Suprapubic skin (tissue), 4 donors: Measurements from ENCODE around the gene NCK2. TPM values are rescaled to one million over a fixed set of nuclear protein-coding genes. Genes with fewer than 3 reads are reported as not detected.
A peak's percentile ranks its signal among the peaks of the same experiment; 100 is the strongest.
"Not testable (repeated sequence)": the region's sequence is repeated elsewhere in the genome, so short reads cannot be mapped to it uniquely, and the experiment has no call there.

ENCODE experiments used
- DNase-seq, 2 donors: peaks; one replicate each; pipeline ENCODE4 v3.0.0-alpha.2; 2019; ENCODE audit warnings: low spot score in 2 of 2
- H3K27ac ChIP-seq: fragments of 200-600 bp; sonication (generic); one replicate; pipeline ENCODE4 v1.5.1; 2019
- H3K27me3 ChIP-seq: fragments of 200-600 bp; sonication (generic); one replicate; pipeline ENCODE4 v1.5.1; 2019
- H3K36me3 ChIP-seq: fragments of 200-600 bp; sonication (generic); one replicate; pipeline ENCODE4 v1.5.1; 2019
- H3K4me1 ChIP-seq: fragments of 200-600 bp; sonication (generic); one replicate; pipeline ENCODE4 v1.5.1; 2019
- H3K4me3 ChIP-seq: fragments of 200-600 bp; sonication (generic); one replicate; pipeline ENCODE4 v1.5.1; 2019; ENCODE audit warnings: mild to moderate bottlenecking
- H3K9me3 ChIP-seq: fragments of 200-600 bp; sonication (generic); one replicate; pipeline ENCODE4 v1.5.1; 2019
- CTCF ChIP-seq, 2 donors: fragments of 200-600 bp in 1 of 2; fragments of 450-650 bp in 1 of 2; sonication (generic) in 1 of 2; IDR thresholded peaks; one replicate each; pipeline ENCODE4 v1.5.1; 2016 to 2019; ENCODE audit warnings: antibody characterized with exemption in 2 of 2, mild to moderate bottlenecking in 1 of 2, moderate library complexity in 1 of 2
- EP300 ChIP-seq: sonication (generic); formaldehyde crosslinking; IDR thresholded peaks from one replicate; pipeline ENCODE4 v1.6.1; 2017; ENCODE audit warnings: antibody characterized with exemption
- POLR2A ChIP-seq, 2 donors: fragments of 450-650 bp; IDR thresholded peaks; one replicate each; pipeline ENCODE4 v1.6.1; 2017; ENCODE audit warnings: antibody characterized with exemption in 2 of 2, mild to moderate bottlenecking in 2 of 2, moderate library complexity in 2 of 2
- POLR2AphosphoS5 ChIP-seq, 3 donors: sonication (generic); formaldehyde crosslinking; IDR thresholded peaks; one replicate each; pipeline ENCODE4 v1.6.1; 2017; ENCODE audit warnings: antibody characterized with exemption in 3 of 3
- whole genome bisulfite sequencing: methylation state at CpG from one replicate; pipeline ENCODE4 v1.1.5; 2018; 5-methylcytosine and 5-hydroxymethylcytosine counted together
- total RNA-seq, 4 donors: library from RNA; depleted of rRNA; stranded (reverse); fragments of >200 nt; gene quantifications; one replicate each; pipeline ENCODE4 v1.1.0, GENCODE V29; 2016

NCK2 gene
- total RNA-seq, 4 donors from 2014 or later = 40.1 to 59.4 (median 49.2) TPM

- Histone ChIP-seq H3K9me3 (no peaks in the 10 kb centered on the region), H3K36me3 (no peaks in the 10 kb centered on the region), H3K27ac (no peak overlapping the region), H3K27me3 (no peaks in the 10 kb centered on the region), H3K4me3 (no peak overlapping the region), H3K4me1 (peaks cover 47% of the 10 kb centered on the region)
- DNase-seq = peak in 1 of 2 donors; percentile 52
- TF ChIP-seq POLR2A (IDR thresholded peaks at IDR 0.05) (no peak), EP300 (no peak), CTCF (IDR thresholded peaks at IDR 0.05) (no peak), POLR2AphosphoS5 (IDR thresholded peaks at IDR 0.05) (no peak)
- 63% methylated on average over 5 of the region's 5 CpGs for WGBS
These were observed 9.3 kb downstream of the NCK2 start for GRCh38 chr2:105754011-105754410.

GRCh38 chr2:105754994-105755393 lies 10.3 kb downstream of the NCK2 start:
- TF ChIP-seq CTCF (IDR thresholded peaks at IDR 0.05) (no peak), POLR2A (IDR thresholded peaks at IDR 0.05) (no peak), POLR2AphosphoS5 (IDR thresholded peaks at IDR 0.05) (no peak)
- Histone ChIP-seq H3K9me3 (no peaks in the 10 kb centered on the region), H3K4me1 (peaks cover 37% of the 10 kb centered on the region), H3K27ac (no peak overlapping the region), H3K27me3 (no peaks in the 10 kb centered on the region), H3K4me3 (no peak overlapping the region), H3K36me3 (no peaks in the 10 kb centered on the region)
- no peak for DNase-seq
- 87% methylated on average over 6 of the region's 6 CpGs for WGBS

- WGBS = 25% methylated on average over 4 of the region's 4 CpGs
- no peaks in the 10 kb centered on the region for H3K36me3 ChIP-seq
- no peak for DNase-seq
- no peaks in the 10 kb centered on the region for H3K9me3 ChIP-seq
- peaks cover 30% of the 10 kb centered on the region for H3K4me1 ChIP-seq
- TF ChIP-seq CTCF (IDR thresholded peaks at IDR 0.05) = no peak
- TF ChIP-seq EP300 = no peak
- no peak for TF ChIP-seq POLR2A (IDR thresholded peaks at IDR 0.05)
- TF ChIP-seq POLR2AphosphoS5 (IDR thresholded peaks at IDR 0.05) = no peak
- H3K4me3 ChIP-seq = no peak overlapping the region
- H3K27ac ChIP-seq = no peak overlapping the region
- no peaks in the 10 kb centered on the region for H3K27me3 ChIP-seq
These were observed 11.2 kb downstream of the NCK2 start for GRCh38 chr2:105755895-105756294.

GRCh38 chr2:105756435-105756834 lies 11.7 kb downstream of the NCK2 start:
- Histone ChIP-seq H3K27ac (no peak overlapping the region), H3K9me3 (no peaks in the 10 kb centered on the region), H3K36me3 (no peaks in the 10 kb centered on the region), H3K4me3 (no peak overlapping the region), H3K27me3 (no peaks in the 10 kb centered on the region), H3K4me1 (peaks cover 27% of the 10 kb centered on the region)
- no peak for TF ChIP-seq CTCF (IDR thresholded peaks at IDR 0.05)
- TF ChIP-seq POLR2AphosphoS5 (IDR thresholded peaks at IDR 0.05) = no peak
- TF ChIP-seq EP300 = no peak
- TF ChIP-seq POLR2A (IDR thresholded peaks at IDR 0.05) = no peak
- WGBS = 84% methylated on average over 4 of the region's 4 CpGs
- no peak for DNase-seq

GRCh38 chr2:105756865-105757264 lies 12.2 kb downstream of the NCK2 start:
- not testable (repeated sequence) for H3K27me3 ChIP-seq, H3K4me3 ChIP-seq, H3K27ac ChIP-seq, DNase-seq, H3K36me3 ChIP-seq, H3K9me3 ChIP-seq
- 91% methylated on average over 10 of the region's 10 CpGs for WGBS
- peaks cover 27% of the 10 kb centered on the region for H3K4me1 ChIP-seq

GRCh38 chr2:105757433-105757832 lies 12.7 kb downstream of the NCK2 start:
- Histone ChIP-seq H3K27me3 (no peaks in the 10 kb centered on the region), H3K4me1 (peaks cover 29% of the 10 kb centered on the region), H3K36me3 (no peaks in the 10 kb centered on the region), H3K9me3 (no peaks in the 10 kb centered on the region), H3K4me3 (no peak overlapping the region), H3K27ac (no peak overlapping the region)
- 82% methylated on average over 4 of the region's 4 CpGs for WGBS
- no peak for DNase-seq
- TF ChIP-seq EP300 (no peak), POLR2A (IDR thresholded peaks at IDR 0.05) (no peak), POLR2AphosphoS5 (IDR thresholded peaks at IDR 0.05) (no peak), CTCF (IDR thresholded peaks at IDR 0.05) (no peak)
